Neural cell (in vitro differentiated cells): Measurements from ENCODE around the gene ATP6AP1. TPM values are rescaled to one million over a fixed set of nuclear protein-coding genes. Genes with fewer than 3 reads are reported as not detected.

ENCODE experiments used
- H2AFZ ChIP-seq: fragments of 200-600, 300-800 bp; sonication (generic), shearing (Covaris generic); 2 replicates; pipeline ENCODE4 v1.6.0; 2014; ENCODE audit warnings: low read depth, mild to moderate bottlenecking, antibody characterized with exemption, low read length, moderate library complexity
- H3F3A ChIP-seq: fragments of 200-600 bp; shearing (Covaris generic); 2 replicates; pipeline ENCODE4 v1.6.1; 2016; ENCODE audit warnings: mild to moderate bottlenecking, moderate library complexity, mixed read lengths, antibody characterized with exemption, low read length; ENCODE audit not compliant: insufficient read depth, poor library complexity, severe bottlenecking
- H3K27ac ChIP-seq: fragments of 200-600, 300-800 bp; sonication (generic), shearing (Covaris generic); 2 replicates; pipeline ENCODE4 v1.5.1; 2014; ENCODE audit warnings: mild to moderate bottlenecking, low read length, moderate library complexity
- H3K27me3 ChIP-seq: fragments of 300-800, 200-600 bp; sonication (generic), shearing (Covaris generic); 2 replicates; pipeline ENCODE4 v1.6.0; 2014; ENCODE audit warnings: mild to moderate bottlenecking, low read depth, low read length, moderate library complexity; ENCODE audit not compliant: insufficient read depth
- H3K36me3 ChIP-seq: fragments of 300-800, 200-600 bp; sonication (generic), shearing (Covaris generic); 2 replicates; pipeline ENCODE4 v1.5.1; 2014; ENCODE audit warnings: mild to moderate bottlenecking, antibody characterized with exemption, low read length, moderate library complexity; ENCODE audit not compliant: insufficient read depth
- H3K4me2 ChIP-seq: fragments of 300-800, 200-600 bp; sonication (generic), shearing (Covaris generic); 2 replicates; pipeline ENCODE4 v1.6.0; 2014; ENCODE audit warnings: mild to moderate bottlenecking, low read length
- H3K4me3 ChIP-seq: fragments of 300-800, 200-600 bp; sonication (generic), shearing (Covaris generic); 2 replicates; pipeline ENCODE4 v1.5.1; 2014; ENCODE audit warnings: mild to moderate bottlenecking, low read length, moderate library complexity
- H3K79me2 ChIP-seq: fragments of 200-600 bp; shearing (Covaris generic); replicated peaks from 2 replicates; pipeline ENCODE4 v1.6.0; 2014; ENCODE audit warnings: mild to moderate bottlenecking, low read length, moderate library complexity; ENCODE audit not compliant: insufficient read depth
- H3K9ac ChIP-seq: fragments of 300-800, 200-600 bp; sonication (generic), shearing (Covaris generic); 2 replicates; pipeline ENCODE4 v1.6.1; 2016; ENCODE audit warnings: mild to moderate bottlenecking, low read length, mixed read lengths
- H3K9me2 ChIP-seq: fragments of 200-600 bp; shearing (Covaris generic); 2 replicates; pipeline ENCODE4 v1.6.1; 2016; ENCODE audit warnings: mild to moderate bottlenecking, low read length, mixed read lengths; ENCODE audit not compliant: insufficient read depth
- H3K9me3 ChIP-seq: fragments of 200-600, 300-800 bp; sonication (generic), shearing (Covaris generic); 2 replicates; pipeline ENCODE4 v1.6.1; 2016; ENCODE audit warnings: mild to moderate bottlenecking, mixed run types, low read length, moderate library complexity, mixed read lengths
- H4K20me1 ChIP-seq: fragments of 200-600 bp; shearing (Covaris generic); 2 replicates; pipeline ENCODE4 v1.6.1; 2016; ENCODE audit warnings: mild to moderate bottlenecking, mixed run types; ENCODE audit not compliant: insufficient read depth
- EP300 ChIP-seq: fragments of 450-650 bp; conservative IDR thresholded peaks from 2 replicates; pipeline ENCODE4 v1.6.1; 2014; ENCODE audit warnings: antibody characterized with exemption, mild to moderate bottlenecking, moderate library complexity; ENCODE audit not compliant: poor library complexity, severe bottlenecking
- EZH2 ChIP-seq: fragments of 200-600, 300-800 bp; shearing (Covaris generic), sonication (generic); IDR thresholded peaks from 2 replicates; pipeline ENCODE4 v1.6.1; 2014; ENCODE audit warnings: antibody characterized with exemption, low read length, borderline replicate concordance, mild to moderate bottlenecking; ENCODE audit not compliant: insufficient read depth, poor library complexity, severe bottlenecking
- MXI1 ChIP-seq: fragments of 450-650 bp; conservative IDR thresholded peaks from 2 replicates; pipeline ENCODE4 v1.6.1; 2014; ENCODE audit warnings: antibody characterized with exemption, mild to moderate bottlenecking; ENCODE audit not compliant: poor library complexity, severe bottlenecking
- POLR2AphosphoS5 ChIP-seq: IDR thresholded peaks from 2 replicates; pipeline ENCODE4 v1.6.1; 2012
- RAD21 ChIP-seq: fragments of 450-650 bp; conservative IDR thresholded peaks from 2 replicates; pipeline ENCODE4 v1.6.1; 2014; ENCODE audit warnings: antibody characterized with exemption, mild to moderate bottlenecking, moderate library complexity
- SMC3 ChIP-seq: fragments of 450-650 bp; conservative IDR thresholded peaks from 2 replicates; pipeline ENCODE4 v1.6.1; 2014; ENCODE audit warnings: antibody characterized with exemption, mild to moderate bottlenecking, moderate library complexity; ENCODE audit not compliant: poor library complexity
- TAF1 ChIP-seq: IDR thresholded peaks from 2 replicates; pipeline ENCODE4 v1.6.1; 2012; ENCODE audit warnings: low read depth
- polyA plus RNA-seq: library from polyadenylated mRNA; depleted of rRNA; stranded (reverse); fragments of >200 nt; gene quantifications from 2 replicates; pipeline ENCODE4 v1.2.3, GENCODE V29; 2014
- TF ChIP-seq, protein P1 (sequence below): fragments of 450-650 bp; IDR thresholded peaks from 2 replicates; pipeline ENCODE4 v1.5.1; 2014; ENCODE audit warnings: antibody characterized with exemption, mild to moderate bottlenecking, moderate library complexity; ENCODE audit not compliant: poor library complexity, severe bottlenecking
- TF ChIP-seq, protein P2 (sequence below): IDR thresholded peaks from 2 replicates; pipeline ENCODE4 v1.6.1; 2012; ENCODE audit warnings: borderline replicate concordance

ATP6AP1 gene
- polyA plus RNA-seq, 1 donor from 2014 or later: 126 TPM

DNA sequence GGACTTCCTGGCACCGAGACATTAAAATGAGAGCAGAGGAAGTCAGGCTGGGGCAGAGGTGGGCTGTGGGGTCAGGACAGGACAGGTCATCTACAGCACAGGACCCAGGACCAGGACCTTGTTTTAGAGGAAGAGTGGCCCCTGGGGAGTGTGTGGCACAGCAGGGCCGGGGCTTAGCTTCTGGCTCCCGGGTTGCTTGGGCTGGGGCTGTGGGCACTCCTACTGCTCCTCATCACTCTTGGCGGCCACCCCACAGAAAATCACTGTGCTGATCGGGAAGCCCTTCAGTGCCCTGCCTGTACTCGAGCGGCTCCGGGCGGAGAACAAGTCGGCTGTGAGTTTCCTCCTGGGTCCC is 8.1 kb upstream of the ATP6AP1 start:
- Histone ChIP-seq H3K27ac (no peak overlapping the region), H3K9me2 (no peaks in the 10 kb centered on the region), H2AFZ (no peak overlapping the region), H3K79me2 (no peaks in the 10 kb centered on the region), H3F3A (no peaks in the 10 kb centered on the region), H4K20me1 (no peaks in the 10 kb centered on the region), H3K27me3 (no peaks in the 10 kb centered on the region), H3K9ac (no peak overlapping the region), H3K4me3 (no peak overlapping the region), H3K9me3 (no peaks in the 10 kb centered on the region), H3K4me2 (no peak overlapping the region), H3K36me3 (no peaks in the 10 kb centered on the region)
- TF ChIP-seq, protein P1, sequence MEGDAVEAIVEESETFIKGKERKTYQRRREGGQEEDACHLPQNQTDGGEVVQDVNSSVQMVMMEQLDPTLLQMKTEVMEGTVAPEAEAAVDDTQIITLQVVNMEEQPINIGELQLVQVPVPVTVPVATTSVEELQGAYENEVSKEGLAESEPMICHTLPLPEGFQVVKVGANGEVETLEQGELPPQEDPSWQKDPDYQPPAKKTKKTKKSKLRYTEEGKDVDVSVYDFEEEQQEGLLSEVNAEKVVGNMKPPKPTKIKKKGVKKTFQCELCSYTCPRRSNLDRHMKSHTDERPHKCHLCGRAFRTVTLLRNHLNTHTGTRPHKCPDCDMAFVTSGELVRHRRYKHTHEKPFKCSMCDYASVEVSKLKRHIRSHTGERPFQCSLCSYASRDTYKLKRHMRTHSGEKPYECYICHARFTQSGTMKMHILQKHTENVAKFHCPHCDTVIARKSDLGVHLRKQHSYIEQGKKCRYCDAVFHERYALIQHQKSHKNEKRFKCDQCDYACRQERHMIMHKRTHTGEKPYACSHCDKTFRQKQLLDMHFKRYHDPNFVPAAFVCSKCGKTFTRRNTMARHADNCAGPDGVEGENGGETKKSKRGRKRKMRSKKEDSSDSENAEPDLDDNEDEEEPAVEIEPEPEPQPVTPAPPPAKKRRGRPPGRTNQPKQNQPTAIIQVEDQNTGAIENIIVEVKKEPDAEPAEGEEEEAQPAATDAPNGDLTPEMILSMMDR: no peak
- TF ChIP-seq SMC3 (no peak), EZH2 (no peak), MXI1 (no peak)
- TF ChIP-seq, protein P2, sequence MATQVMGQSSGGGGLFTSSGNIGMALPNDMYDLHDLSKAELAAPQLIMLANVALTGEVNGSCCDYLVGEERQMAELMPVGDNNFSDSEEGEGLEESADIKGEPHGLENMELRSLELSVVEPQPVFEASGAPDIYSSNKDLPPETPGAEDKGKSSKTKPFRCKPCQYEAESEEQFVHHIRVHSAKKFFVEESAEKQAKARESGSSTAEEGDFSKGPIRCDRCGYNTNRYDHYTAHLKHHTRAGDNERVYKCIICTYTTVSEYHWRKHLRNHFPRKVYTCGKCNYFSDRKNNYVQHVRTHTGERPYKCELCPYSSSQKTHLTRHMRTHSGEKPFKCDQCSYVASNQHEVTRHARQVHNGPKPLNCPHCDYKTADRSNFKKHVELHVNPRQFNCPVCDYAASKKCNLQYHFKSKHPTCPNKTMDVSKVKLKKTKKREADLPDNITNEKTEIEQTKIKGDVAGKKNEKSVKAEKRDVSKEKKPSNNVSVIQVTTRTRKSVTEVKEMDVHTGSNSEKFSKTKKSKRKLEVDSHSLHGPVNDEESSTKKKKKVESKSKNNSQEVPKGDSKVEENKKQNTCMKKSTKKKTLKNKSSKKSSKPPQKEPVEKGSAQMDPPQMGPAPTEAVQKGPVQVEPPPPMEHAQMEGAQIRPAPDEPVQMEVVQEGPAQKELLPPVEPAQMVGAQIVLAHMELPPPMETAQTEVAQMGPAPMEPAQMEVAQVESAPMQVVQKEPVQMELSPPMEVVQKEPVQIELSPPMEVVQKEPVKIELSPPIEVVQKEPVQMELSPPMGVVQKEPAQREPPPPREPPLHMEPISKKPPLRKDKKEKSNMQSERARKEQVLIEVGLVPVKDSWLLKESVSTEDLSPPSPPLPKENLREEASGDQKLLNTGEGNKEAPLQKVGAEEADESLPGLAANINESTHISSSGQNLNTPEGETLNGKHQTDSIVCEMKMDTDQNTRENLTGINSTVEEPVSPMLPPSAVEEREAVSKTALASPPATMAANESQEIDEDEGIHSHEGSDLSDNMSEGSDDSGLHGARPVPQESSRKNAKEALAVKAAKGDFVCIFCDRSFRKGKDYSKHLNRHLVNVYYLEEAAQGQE: no peak

DNA sequence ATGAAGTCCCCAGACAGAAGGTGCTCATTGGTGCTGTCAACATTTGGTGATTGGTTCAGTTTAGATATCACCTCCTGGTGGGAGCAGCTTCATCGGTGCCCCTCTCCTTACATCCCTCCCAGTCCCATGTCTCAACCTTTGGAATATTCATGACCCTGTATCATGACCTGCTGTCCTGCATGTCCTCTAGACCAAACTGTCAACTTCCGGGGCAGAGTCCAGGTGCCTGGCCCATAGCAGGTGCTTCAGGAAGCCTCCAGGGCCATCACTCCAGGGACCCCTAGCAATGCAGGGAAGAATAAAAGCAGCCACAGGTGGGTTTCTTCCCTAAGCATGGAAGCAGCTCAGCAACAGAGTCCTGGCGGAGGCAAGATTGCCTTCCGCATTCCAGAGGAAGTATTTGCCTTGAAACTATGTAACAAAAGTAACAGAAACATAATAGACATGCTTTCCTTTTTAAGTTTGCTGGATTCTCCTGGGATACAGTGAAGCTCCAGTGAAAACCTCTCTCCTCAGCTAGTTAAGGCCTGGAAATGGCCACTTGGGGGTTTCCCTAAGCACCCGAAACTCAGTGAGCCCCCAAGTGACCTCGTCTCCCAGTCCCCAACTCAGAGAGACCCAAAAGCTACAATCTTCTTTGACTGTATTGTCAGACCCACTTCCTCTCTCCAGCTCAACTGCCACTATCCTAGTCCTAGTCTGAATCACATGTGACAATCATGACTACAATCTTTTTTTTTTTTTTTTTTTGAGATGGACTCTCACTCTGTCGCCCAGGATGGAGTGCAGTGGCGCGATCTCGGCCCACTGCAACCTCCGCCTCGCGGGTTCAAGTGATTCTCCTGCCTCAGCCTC is 1.3 kb upstream of the ATP6AP1 start:
- TF ChIP-seq, protein P2: no peak
- TF ChIP-seq POLR2AphosphoS5 (no peak), MXI1 (no peak), EP300 (no peak), RAD21 (no peak), SMC3 (no peak), TAF1 (no peak), EZH2 (no peak)
- TF ChIP-seq, protein P1: no peak
- Histone ChIP-seq H2AFZ (no peak overlapping the region), H3K27me3 (no peaks in the 10 kb centered on the region), H4K20me1 (no peaks in the 10 kb centered on the region), H3F3A (no peaks in the 10 kb centered on the region), H3K9ac (no peak overlapping the region), H3K4me3 (peak overlapping the region; percentile 77), H3K4me2 (no peak overlapping the region), H3K9me3 (no peaks in the 10 kb centered on the region), H3K9me2 (no peaks in the 10 kb centered on the region), H3K79me2 (peaks cover 12% of the 10 kb centered on the region), H3K27ac (no peak overlapping the region), H3K36me3 (no peaks in the 10 kb centered on the region)
